Measurements from ENCODE around the gene EGLN2.
"Not testable (repeated sequence)": the region's sequence is repeated elsewhere in the genome, so short reads cannot be mapped to it uniquely, and the experiment has no call there.

The EGLN2 gene

DNA sequence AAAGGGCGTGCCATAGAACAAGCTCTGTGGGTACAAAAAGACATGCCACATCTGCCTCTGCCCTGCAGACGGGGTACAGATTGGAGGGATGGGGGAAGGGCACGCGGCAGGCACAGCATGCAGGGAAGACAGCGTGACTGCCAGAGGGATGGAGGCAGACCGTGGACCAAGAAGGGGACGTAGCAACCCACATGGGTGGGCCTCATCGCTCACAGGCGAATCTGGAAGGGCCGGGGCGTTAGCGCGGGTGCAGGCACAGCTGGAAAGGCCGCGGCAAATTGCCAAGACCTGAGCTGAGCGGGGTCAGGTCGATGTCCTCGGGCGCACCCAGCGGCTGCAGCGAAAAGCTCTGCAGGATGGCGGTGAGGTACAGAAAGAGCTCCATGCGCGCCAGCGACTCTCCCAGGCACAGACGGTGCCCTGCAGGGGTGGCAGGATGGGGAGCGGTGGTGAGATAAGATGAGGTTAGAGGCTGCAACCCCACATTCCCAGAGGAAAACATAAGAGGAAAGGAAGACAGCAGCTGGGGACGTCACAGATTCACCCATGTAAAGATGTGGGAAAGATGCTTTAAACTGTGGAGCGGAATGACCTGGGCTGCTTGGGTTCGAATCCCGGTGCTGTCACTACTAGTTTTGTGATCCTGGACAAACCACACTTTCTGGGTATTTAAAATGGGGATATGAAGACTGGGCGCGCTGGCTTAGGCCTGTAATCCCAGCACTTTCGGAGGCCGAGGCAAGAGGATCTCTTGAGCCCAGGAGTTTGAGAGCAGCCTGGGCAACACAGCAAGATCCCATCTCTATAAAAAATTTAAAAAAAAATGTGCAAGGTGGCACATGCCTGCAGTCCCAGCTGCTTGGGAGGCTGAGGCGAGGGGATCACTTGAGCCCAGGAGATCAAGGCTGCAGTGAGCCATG lies 19.7 kb downstream of the EGLN2 start:
- DNase-seq (ENCODE audit: low read depth, low spot score) = peak; percentile 46

DNA sequence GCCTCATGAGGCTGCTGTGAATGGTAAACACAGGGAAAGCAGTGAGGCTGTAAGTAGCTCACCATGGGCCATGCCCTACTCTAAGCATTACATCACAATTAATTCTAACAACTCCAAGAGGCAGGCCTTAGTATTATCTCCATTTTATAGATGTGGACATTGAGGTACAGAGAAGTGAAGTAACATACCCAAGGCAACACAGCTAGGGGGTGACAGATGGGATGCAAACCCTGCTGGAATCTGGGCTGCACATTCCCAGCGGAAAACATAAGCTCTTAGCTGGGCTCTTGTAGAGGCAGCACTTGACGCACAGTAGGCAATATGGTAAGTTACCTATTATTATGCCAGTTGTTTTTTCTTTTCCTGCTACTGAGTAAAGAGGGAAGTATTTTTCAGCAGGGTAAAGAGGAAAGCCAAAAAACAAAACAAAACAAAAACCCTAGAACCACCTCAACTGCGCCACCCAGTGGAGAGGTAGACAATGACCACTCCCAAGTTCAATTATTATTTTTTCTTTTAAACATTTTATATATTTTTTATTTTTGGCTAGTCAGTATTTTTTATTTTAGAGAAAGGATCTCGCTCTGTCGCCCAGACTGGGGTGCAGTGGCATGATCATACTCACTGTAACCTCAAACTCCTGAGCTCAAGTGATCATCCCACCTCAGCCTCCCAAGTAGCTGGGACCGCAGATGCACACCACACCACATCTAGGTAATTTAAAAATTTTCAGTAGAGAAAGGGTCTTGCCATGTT lies 20.7 kb downstream of the EGLN2 start:
- not testable (repeated sequence) for DNase-seq (ENCODE audit: low read depth, low spot score)

DNA sequence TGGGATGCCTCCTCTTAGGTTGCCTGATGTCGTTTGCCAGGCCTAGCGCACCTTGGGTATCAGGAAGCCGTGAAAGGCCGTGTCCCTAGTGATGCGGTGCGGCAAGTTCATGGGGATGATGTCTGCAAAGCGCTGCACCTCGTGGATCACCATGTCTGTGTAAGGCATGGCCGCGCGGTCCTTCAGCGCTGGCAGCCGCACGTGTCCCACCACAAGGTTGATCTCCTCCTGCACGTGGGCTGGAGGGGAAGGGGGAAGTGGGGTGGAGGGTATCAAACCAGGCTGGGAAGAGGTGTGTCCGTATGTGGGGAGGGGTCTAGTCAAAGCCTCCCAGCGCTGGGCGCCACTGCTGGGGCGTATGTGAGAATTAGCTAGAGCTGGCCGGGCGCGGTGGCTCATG lies 23.2 kb downstream of the EGLN2 start:
- no peak for DNase-seq (ENCODE audit: low read depth, low spot score)

DNA sequence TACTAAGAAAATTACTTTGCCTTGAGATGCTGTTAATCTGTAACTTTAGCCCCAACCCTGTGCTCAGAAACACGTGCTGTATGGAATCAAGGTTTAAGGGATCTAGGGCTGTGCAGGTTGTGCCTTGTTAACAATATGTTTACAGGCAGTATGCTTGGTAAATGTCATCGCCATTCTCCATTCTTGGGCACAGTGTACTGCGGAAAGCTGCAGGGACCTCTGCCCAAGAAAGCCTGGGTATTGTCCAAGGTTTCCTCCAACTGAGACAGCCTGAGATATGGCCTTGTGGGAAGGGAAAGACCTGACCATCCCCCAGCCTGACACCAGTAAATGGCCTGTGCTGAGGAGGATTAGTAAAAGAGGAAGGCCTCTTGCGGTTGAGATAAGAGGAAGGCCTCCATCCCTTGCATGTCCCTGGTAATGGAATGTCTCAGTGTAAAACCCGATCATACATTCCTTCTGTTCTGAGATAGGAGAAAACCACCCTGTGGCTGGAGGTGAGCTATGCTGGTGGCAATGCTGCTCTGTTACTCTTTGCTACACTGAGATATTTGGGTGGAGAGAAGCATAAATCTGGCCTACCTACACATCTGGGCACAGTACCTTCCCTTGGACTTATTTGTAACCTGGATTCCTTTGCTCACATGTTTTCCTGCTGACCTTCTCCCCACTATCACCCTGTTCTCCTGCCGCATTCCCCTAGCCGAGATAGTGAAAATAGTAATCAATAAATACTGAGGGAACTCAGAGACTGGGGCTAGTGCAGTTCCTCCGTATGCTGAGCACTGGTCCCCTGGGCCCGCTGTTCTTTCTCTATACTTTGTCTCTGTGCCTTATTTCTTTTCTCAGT lies 23.9 kb downstream of the EGLN2 start:
- not testable (repeated sequence) for DNase-seq (ENCODE audit: low read depth, low spot score)

DNA sequence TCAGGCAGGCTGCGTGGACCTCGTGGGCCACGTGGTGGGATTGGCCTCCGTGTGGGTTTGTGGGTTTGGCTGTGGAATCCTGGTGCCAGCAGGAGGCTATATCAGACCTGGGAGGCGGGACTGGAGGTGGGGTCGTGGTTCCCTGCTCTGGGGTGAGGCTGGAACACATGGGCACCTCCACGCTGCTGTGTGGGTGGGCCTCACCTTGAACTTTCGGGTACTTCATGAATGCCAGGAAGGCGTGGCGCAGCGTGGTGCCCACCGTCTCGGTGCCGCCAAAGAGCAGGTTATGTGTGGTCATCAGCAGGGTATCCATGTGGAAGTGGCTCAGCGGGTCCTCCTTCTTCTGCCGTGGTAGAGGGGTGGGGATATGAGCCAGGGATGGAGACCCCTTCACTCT lies 25.9 kb downstream of the EGLN2 start:
- DNase-seq (ENCODE audit: low read depth, low spot score) = not testable (repeated sequence)

DNA sequence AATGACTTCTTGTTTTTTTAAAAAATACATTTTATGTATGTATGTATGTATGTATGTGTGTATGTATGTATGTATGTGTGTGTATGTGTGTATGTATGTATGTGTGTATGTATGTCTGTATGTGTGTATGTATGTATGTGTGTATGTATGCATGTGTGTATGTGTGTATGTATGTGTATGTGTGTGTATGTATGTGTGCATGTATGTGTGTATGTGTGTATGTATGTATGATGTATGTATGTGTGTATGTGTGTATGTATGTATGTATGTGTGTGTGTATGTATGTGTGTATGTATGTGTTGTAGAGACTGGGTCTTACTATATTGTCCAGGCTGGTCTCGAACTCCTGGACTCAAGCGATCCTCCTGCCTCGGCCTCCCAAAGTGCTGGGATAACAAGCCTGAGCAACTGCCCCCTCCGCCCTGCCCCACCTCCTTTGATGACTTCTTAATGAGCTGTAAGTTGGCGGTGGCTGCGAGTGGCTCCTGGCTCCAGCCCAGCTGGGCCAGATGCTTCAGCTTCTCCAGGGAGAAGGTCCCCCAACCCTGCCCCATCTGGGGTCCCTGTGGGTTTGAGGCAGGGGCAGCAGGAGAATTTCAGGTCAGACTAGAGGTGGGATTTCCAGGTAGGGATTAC lies 26.6 kb downstream of the EGLN2 start:
- DNase-seq (ENCODE audit: low read depth, low spot score) = not testable (repeated sequence)

DNA sequence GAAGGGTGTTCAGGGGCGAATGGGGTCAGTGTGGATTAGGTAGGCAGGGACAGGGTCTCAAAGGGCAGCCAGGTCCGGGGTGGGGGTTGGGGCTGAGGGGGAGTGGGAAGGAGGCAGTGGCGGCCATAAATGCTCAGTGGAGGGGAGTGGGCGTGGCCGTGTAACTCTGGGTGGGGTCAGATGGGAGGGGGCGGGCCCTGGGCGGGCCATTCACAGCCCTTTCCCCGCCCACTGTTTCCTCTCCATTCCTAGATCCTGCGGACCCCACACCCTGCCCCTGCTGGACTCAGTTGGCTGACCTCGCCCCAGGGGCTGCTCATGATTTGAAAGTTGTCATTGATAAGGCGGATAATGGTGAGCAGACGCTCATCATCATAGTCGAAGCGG lies 27.3 kb downstream of the EGLN2 start:
- not testable (repeated sequence) for DNase-seq (ENCODE audit: low read depth, low spot score)

DNA sequence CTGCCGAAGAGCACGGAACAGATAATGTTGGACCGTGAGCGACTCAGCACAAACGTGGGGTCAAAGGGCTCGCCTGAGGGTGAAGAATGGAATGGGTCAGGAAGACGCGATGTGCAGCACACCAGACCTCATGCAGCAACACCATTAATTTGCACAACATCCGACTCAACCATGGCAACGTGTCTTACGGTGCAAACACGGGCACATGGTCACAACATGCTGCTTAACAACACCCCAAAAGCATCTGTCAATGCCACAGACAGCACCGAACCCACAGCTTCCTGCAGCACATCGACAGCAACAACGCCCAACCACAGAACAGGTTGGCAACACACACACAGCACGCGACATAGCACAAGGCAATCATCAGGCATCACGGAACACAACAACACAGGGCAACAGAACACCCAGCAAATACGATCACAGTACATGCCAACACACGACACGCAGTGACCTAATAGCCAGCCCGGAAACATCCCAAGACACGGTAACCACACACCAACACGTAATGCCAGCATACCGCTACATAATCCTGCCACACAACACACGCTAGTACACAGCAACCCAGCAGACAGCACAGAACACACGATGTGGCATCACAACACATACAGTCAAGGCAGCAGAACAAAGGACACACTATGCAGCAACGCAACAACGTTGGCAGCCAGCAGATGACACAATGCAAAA lies 27.9 kb downstream of the EGLN2 start:
- not testable (repeated sequence) for DNase-seq (ENCODE audit: low read depth, low spot score)

DNA sequence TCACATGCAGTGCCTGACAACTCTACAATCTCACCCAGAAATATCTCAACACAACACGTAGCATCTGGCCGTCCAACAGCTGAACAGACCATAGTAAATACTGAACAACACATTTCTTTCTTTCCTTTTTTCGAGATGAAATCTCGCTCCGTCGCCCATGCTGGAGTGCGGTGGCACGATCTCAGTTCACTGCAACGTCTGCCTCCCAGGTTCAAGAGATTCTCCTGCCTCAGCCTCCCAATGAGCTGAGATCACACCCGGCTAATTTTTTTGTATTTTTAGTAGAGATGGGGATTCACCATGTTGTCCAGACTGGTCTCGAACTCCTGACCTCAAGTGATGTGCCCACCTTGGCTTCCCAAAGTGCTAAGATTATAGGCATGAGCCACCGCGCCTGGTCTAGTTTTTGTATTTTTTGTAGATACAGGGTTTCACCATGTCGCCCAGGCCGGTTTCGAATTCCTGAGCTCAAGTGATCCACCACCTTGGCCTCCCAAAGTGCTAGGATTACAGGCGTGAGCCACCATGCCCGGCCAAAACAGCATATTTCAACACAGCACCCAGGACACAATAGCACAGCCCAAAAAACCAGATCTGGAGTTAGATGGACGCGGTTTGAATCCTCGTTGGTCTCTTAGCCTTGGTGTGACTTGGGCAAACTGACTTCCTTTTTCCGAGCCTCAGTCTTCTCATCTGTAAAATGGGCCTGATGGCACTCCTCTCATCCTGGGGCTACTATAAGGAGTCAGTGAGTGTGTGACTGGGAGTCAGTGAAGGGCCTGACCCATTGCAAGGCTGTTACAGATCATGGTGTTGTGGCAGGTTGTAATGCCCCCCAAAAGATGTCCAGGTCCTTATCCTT lies 28.6 kb downstream of the EGLN2 start:
- DNase-seq (ENCODE audit: low read depth, low spot score) = no peak

DNA sequence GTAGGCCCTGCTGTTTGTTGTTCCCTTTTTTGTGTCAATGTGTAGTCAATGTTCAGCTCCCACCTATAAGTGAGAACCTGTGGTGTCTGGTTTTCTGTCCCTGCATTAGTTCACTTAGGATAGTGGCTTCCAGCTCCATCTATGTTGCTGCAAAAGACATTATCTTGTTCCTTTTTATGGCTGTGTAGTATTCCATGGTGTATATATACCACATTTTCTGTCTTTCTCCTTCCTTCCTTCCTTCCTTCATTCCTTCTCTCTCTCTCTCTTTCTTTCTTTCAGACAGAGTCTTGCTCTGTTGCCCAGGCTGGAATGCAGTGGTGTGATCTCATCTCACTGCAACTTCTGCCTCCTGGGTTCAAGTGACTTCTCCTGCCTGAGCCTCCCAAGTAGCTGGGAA lies 30.2 kb downstream of the EGLN2 start:
- DNase-seq (ENCODE audit: low read depth, low spot score) = no peak

DNA sequence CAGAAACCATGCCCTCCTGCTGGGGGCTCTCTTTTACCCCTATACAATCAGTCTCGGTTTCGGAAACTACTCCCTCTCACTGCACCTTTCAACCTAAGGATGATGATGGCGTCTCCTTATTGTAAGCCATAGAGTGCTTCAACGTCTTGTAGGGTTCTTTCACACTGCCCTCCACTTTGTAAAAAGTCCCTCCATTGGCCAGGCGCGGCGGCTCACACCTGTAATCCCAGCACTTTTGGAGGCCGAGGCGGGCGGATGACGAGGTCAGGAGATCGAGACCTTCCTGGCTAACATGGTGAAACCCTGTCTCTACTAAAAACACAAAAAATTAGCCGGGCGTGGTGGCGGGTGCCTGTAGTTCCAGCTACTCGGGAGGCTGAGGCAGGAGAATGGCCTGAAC lies 31.8 kb downstream of the EGLN2 start:
- DNase-seq (ENCODE audit: low read depth, low spot score) = not testable (repeated sequence)

DNA sequence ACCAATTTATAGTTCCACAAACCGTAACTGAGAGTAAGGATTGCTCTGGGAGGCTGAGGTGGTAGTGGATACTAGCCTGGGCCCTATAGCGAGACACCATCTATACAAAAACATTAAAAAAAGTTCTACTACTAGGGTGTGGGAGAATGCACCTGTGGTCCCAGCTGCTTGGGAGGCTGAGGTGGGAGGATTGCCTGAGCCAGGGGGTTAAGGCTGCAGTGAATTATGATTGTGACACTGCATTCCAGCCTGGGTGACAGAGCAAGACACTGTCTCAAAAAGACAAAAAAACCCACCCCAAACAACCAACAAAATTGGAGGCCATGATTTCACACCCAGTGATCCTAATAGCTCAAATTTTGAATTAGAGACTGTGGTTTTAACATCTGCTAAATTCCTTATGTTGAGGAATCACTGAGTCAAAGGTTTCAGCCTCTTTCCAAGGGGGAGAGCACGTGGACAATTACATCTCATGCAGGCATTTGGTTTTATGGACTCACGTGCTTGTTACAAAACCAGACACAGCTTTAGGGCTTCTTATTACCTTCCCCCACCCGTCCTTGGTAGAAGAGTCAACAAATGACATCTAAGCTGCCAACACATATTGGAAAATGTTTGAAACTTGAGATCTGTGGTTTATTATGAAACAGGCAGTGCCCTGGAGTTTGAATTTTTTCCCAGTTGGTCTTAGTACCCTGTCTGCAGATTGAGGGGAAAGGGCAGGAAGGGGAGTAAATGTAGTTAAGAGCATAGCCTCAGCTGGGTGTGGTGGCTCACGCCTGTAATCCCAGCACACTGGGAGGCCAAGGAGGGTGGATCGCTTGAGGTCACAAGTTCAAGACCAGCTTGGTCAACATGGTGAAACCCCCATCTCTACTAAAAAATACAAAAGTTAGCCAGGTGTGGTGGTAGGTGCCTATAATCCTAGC lies 32.8 kb downstream of the EGLN2 start:
- DNase-seq (ENCODE audit: low read depth, low spot score) = no peak

DNA sequence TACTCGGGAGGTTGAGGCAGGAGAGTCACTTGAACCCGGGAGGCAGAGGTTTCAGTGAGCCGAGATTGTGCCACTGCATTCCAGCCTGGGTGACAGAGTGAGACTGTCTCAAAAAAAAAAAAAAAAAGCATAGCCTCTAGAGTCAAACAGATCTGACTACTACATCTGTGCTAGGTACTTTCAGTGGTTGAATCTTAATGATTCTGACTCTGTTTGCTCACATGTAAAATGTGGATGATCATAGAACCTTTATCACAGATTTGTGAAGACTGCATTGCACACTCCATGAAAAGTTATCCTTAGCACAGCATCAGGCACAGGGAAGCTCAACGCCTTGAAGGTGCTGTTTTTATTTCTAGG lies 33.4 kb downstream of the EGLN2 start:
- not testable (repeated sequence) for DNase-seq (ENCODE audit: low read depth, low spot score)

DNA sequence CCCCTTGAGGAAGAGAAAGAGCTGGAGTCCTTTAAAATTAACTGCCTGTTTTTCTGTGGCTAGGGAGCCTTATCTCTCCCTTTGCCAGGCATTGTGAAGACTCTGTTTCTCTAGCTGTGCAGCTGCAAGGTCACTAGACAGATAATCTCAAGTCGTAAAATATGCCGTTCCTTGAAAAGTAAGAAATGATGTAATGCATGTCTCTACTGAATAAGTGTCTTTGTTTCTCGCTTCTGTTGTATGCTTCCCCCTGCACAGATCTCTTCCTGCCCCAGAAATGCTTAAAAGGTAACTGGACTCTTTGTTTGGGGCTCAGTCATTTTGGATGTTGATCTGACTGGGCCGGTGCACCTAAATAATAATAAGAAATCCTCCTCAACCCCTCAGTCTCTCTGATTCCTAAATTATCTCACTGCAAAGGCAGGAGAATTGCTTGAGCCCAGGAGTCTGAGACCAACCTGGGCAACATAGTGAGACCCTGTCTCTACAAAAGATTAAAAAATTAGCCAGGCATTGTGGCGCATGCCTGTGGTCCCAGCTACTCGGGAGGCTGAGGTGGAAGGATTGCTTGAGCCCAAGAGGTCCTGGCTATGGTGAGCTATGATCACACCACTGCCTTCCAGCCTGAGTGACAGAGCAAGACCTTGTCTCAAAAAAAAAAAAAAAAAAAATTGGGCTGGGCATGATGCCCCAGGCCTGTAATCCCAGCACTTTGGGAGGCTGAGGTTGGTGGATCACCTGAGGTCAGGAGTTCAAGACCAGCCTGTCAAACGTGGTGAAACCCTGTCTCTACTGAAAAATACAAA lies 34.9 kb downstream of the EGLN2 start:
- not testable (repeated sequence) for DNase-seq (ENCODE audit: low read depth, low spot score)

DNA sequence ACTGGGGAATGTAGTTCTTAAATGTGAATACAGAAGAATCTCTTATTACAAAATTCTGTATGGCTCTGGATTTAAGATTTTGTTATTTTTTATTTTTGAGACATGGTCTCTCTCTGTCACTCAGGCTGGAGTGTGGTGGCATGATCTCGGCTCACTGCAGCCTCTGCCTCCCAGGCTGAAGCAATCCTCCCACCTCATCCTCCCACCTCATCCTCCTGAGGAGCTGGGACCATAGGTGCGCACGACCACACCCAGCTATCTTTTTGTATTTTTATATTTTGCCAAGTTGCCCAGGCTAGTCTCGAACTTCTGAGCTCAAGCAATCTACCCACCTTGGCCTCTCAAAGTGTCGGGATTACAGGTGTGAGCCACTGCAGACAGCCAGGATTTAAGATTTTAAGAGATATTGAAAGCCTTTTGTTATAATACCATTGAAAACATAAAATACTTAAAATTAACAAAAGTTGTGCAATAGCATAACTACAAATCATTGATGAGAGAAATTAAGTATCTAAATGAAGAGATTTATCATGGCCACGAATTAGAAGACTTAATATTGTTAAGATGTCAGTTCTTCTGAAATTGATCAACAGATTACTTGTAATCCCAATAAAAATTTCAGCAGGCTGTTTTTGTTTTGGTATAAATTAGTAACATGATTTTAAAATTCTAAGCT lies 37.9 kb downstream of the EGLN2 start:
- no peak for DNase-seq (ENCODE audit: low read depth, low spot score)

DNA sequence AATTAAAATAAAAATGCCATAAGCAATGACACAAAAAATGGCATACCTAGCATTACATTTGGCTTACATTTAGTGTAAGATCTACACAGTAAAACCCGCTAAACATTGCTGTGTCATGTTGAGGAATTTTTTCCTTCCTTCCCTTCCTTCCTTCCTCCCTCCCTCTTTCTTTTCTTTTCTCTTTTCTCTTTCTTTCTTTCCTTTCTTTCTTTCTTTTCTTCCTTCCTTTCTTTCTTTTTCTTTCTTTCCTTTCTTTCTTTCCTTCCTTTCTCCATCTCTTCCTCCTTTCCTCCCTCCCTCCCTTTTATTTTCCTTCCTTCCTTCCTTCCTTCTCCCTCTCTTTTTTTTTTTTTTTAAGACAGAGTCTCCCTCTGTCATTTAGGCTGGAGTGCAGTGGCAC lies 39.5 kb downstream of the EGLN2 start:
- not testable (repeated sequence) for DNase-seq (ENCODE audit: low read depth, low spot score)

DNA sequence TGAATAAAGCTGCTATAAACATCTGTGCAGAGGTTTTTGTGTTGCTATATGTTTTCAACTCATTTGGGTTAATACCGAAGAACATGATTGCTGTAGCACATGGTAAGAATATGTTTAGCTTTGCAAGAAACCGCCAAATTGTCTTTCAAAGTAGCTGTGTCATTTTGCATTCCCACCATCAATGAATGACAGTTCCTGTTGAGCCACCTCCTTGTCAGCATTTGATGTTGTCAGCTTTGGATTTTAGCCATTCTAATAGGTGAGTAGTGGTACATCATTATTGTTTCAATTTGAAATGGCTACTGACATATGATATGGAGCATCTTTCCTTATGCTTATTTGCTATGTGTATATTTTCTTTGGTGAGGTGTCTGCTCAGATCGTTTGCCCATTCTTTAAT lies 43.0 kb downstream of the EGLN2 start:
- not testable (repeated sequence) for DNase-seq (ENCODE audit: low read depth, low spot score)
